Activated T-helper 1 cell treated with anti-CD3 and anti-CD28 coated beads, Interleukin-12 subunit alpha, Interleukin-12 subunit beta, Interleukin-2, Interleukin-4 antibody, amounts not matched to agents 30 ng/mL and 10 ng/mL and 1 ng/mL, durations not matched to agents 14 hours and 24 hours and 36 hours (primary cell): Measurements from ENCODE around the gene TAS1R1. TPM values are rescaled to one million over a fixed set of nuclear protein-coding genes. Genes with fewer than 3 reads are reported as not detected.

Experiments
- DNase-seq: peaks from one replicate; pipeline ENCODE4 v3.0.0; 2021; ENCODE audit warnings: low spot score
- H3K27ac Mint-ChIP-seq: one replicate; pipeline ENCODE4 v1.8.0; 2021; ENCODE audit warnings: mild to moderate bottlenecking, mixed read lengths
- H3K27me3 Mint-ChIP-seq: one replicate; pipeline ENCODE4 v1.8.0; 2022; ENCODE audit warnings: mild to moderate bottlenecking, moderate library complexity, mixed read lengths; ENCODE audit not compliant: insufficient read depth
- H3K36me3 Mint-ChIP-seq: one replicate; pipeline ENCODE4 v1.8.0; 2021; ENCODE audit warnings: low read depth, mixed read lengths
- H3K4me1 Mint-ChIP-seq: one replicate; pipeline ENCODE4 v1.8.0; 2021; ENCODE audit warnings: low read depth, mixed read lengths
- H3K4me3 Mint-ChIP-seq: one replicate; pipeline ENCODE4 v1.8.0; 2021; ENCODE audit warnings: mild to moderate bottlenecking, moderate library complexity, mixed read lengths
- H3K9me3 Mint-ChIP-seq: one replicate; pipeline ENCODE4 v1.8.0; 2021; ENCODE audit warnings: mixed read lengths
- intact Hi-C: fragments of 100-400 bp; cut with micrococcal nuclease; formaldehyde crosslinking; loops from one replicate; pipeline ENCODE4 v1.15.1; 2024
- total RNA-seq: library from RNA; stranded (reverse); gene quantifications from 2 replicates; pipeline ENCODE4 v1.2.3, GENCODE V29; 2022

Gene TAS1R1
- total RNA-seq, 1 donor from 2014 or later: not detected

GRCh38 chr1:6580593-6581409 is 25.7 kb downstream of the TAS1R1 start:
- Mint-ChIP-seq H3K9me3 (no peaks in the 10 kb centered on the region), H3K27me3 (no peaks in the 10 kb centered on the region), H3K36me3 (peaks cover 8% of the 10 kb centered on the region), H3K4me3 (peak overlapping the region; percentile 95), H3K4me1 (peaks cover 42% of the 10 kb centered on the region), H3K27ac (peak overlapping the region; percentile 91)
- DNase-seq: no peak
- intact Hi-C loops: no loop called here

GRCh38 chr1:6581561-6582305 is 26.6 kb downstream of the TAS1R1 start:
- no peak overlapping the region for H3K27ac Mint-ChIP-seq
- intact Hi-C loops: no loop called here

GRCh38 chr1:6582370-6582769 is 27.3 kb downstream of the TAS1R1 start:
- Mint-ChIP-seq H3K4me3 (peak overlapping the region; percentile 95), H3K36me3 (peaks cover 8% of the 10 kb centered on the region), H3K4me1 (peaks cover 42% of the 10 kb centered on the region), H3K9me3 (no peaks in the 10 kb centered on the region), H3K27ac (peak overlapping the region; percentile 63), H3K27me3 (no peaks in the 10 kb centered on the region)
- no peak for DNase-seq
- intact Hi-C loops: no loop called here

More at GRCh38 chr1:6581561-6582305, 26.6 kb downstream of the TAS1R1 start:
- Mint-ChIP-seq H3K36me3 (peaks cover 8% of the 10 kb centered on the region), H3K4me3 (peak overlapping the region; percentile 95), H3K9me3 (no peaks in the 10 kb centered on the region), H3K4me1 (peaks cover 42% of the 10 kb centered on the region), H3K27me3 (no peaks in the 10 kb centered on the region)
- no peak for DNase-seq

GRCh38 chr1:6584126-6585080 is 29.3 kb downstream of the TAS1R1 start:
- Mint-ChIP-seq H3K4me3 (no peak overlapping the region), H3K9me3 (no peaks in the 10 kb centered on the region), H3K27me3 (no peaks in the 10 kb centered on the region), H3K27ac (peak overlapping the region; percentile 43), H3K4me1 (peaks cover 36% of the 10 kb centered on the region), H3K36me3 (peaks cover 8% of the 10 kb centered on the region)
- DNase-seq: no peak
- intact Hi-C loops: no loop called here

GRCh38 chr1:6585081-6585722 is 30.1 kb downstream of the TAS1R1 start:
- Mint-ChIP-seq H3K36me3 (peaks cover 8% of the 10 kb centered on the region), H3K27me3 (no peaks in the 10 kb centered on the region), H3K4me1 (peaks cover 32% of the 10 kb centered on the region), H3K9me3 (no peaks in the 10 kb centered on the region), H3K4me3 (no peak overlapping the region), H3K27ac (peak overlapping the region; percentile 16)
- intact Hi-C loops: no loop called here
- no peak for DNase-seq

GRCh38 chr1:6585841-6586240 is 30.7 kb downstream of the TAS1R1 start:
- Mint-ChIP-seq H3K4me1 (peaks cover 27% of the 10 kb centered on the region), H3K36me3 (peaks cover 8% of the 10 kb centered on the region), H3K4me3 (no peak overlapping the region), H3K9me3 (no peaks in the 10 kb centered on the region), H3K27ac (no peak overlapping the region), H3K27me3 (no peaks in the 10 kb centered on the region)
- intact Hi-C loops: no loop called here
- no peak for DNase-seq

- intact Hi-C loops: no loop called here
- Mint-ChIP-seq H3K9me3 (no peaks in the 10 kb centered on the region), H3K4me3 (no peak overlapping the region), H3K27ac (no peak overlapping the region), H3K4me1 (peaks cover 21% of the 10 kb centered on the region), H3K36me3 (peaks cover 8% of the 10 kb centered on the region), H3K27me3 (no peaks in the 10 kb centered on the region)
- DNase-seq: no peak
Measured at GRCh38 chr1:6586404-6586816, 31.3 kb downstream of the TAS1R1 start.

GRCh38 chr1:6587261-6588005 is 32.3 kb downstream of the TAS1R1 start:
- no peak for DNase-seq
- Mint-ChIP-seq H3K27me3 (no peaks in the 10 kb centered on the region), H3K4me3 (no peak overlapping the region), H3K9me3 (no peaks in the 10 kb centered on the region), H3K36me3 (peaks cover 3% of the 10 kb centered on the region), H3K4me1 (peaks cover 12% of the 10 kb centered on the region), H3K27ac (no peak overlapping the region)
- intact Hi-C loops: no loop called here

- intact Hi-C loops: no loop called here
- H3K4me1 Mint-ChIP-seq: peaks cover 10% of the 10 kb centered on the region
- no peak overlapping the region for H3K4me3 Mint-ChIP-seq
- H3K27ac Mint-ChIP-seq: no peak overlapping the region
- H3K36me3 Mint-ChIP-seq: peaks cover 2% of the 10 kb centered on the region
- no peak for DNase-seq
- no peaks in the 10 kb centered on the region for H3K9me3 Mint-ChIP-seq
- no peaks in the 10 kb centered on the region for H3K27me3 Mint-ChIP-seq
Measured at GRCh38 chr1:6588128-6588892, 33.2 kb downstream of the TAS1R1 start.

- Mint-ChIP-seq H3K9me3 (no peaks in the 10 kb centered on the region), H3K27ac (no peak overlapping the region), H3K4me1 (peaks cover 10% of the 10 kb centered on the region), H3K4me3 (no peak overlapping the region), H3K36me3 (peaks cover 4% of the 10 kb centered on the region), H3K27me3 (no peaks in the 10 kb centered on the region)
- intact Hi-C loops: no loop called here
- DNase-seq: no peak
Measured at GRCh38 chr1:6588893-6589520, 33.9 kb downstream of the TAS1R1 start.

GRCh38 chr1:6590046-6590445 is 34.9 kb downstream of the TAS1R1 start:
- Mint-ChIP-seq H3K9me3 (no peaks in the 10 kb centered on the region), H3K27ac (no peak overlapping the region), H3K27me3 (no peaks in the 10 kb centered on the region), H3K36me3 (peaks cover 12% of the 10 kb centered on the region), H3K4me3 (no peak overlapping the region), H3K4me1 (peaks cover under 1% of the 10 kb centered on the region)
- no peak for DNase-seq
- intact Hi-C loops: no loop called here
